GM19099 (cell line): ENCODE measurements around the gene RHOH.

Experiments
- POLR2A ChIP-seq: IDR thresholded peaks from 3 replicates; pipeline ENCODE4 v1.6.1; 2011; ENCODE audit warnings: low read depth; ENCODE audit not compliant: insufficient read length; ENCODE audit errors: extremely low read depth

Gene RHOH

DNA sequence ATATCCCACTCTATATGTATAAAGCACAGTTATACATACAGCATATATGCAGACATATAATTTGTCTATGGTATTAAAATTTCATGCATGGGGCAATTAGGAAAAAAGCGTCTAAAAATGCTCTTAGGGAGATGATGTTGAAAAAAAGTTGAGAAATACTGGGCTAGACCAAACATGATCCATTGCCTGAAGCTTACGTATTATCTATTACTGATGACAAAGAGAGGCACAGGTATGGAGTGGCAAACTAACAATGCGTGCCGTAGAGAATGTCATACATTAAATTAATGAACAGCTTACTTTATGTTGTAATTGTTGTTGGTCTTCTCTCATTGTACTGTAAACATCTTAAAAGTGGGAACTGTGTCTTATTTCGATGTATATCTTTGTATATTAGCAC lies 13.9 kb downstream of the RHOH start:
- TF ChIP-seq POLR2A: no peak

DNA sequence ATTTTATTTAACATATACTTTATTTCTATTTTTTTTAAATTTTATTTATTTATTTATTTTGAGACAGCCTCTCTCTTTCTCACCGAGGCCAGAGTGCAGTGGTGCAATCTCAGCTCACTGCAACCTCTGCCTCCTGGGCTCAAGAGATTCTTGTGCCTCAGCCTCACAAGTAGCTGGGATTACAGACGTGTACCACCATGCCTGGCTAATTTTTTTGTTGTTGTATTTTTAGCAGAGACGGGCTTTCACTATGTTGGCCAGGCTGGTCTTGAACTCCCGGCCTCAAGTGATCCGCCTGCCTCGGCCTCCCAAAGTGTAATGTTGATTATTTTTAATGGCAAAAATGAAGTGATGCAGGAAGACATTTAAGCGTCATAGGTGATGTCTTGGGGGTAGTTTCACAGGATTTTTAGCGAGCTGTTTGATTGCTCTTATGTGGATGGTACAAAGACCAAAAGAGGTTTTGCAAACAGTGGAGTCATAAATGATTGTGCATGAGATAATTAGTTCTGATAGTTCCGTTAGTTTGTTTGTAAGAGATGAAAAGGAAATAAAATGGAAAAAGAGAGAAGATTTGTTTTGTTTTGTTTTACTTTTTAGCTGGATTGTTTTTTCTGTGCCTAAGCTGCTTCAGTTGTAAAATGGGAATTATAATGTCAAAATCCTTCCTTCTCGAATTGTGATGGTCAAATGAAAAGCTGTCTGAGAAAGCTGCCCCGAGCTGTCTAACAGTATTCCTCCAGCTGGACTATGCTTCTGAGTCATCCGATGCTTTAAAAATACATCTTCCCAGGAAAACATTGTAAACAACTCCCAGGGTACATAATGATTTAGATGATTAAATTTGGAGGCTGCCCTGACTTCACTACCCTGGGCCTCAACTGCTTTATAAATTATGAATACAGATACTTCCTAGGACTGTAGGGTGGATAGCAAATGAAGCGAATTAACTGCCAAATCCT lies 14.7 kb downstream of the RHOH start:
- TF ChIP-seq POLR2A: no peak

DNA sequence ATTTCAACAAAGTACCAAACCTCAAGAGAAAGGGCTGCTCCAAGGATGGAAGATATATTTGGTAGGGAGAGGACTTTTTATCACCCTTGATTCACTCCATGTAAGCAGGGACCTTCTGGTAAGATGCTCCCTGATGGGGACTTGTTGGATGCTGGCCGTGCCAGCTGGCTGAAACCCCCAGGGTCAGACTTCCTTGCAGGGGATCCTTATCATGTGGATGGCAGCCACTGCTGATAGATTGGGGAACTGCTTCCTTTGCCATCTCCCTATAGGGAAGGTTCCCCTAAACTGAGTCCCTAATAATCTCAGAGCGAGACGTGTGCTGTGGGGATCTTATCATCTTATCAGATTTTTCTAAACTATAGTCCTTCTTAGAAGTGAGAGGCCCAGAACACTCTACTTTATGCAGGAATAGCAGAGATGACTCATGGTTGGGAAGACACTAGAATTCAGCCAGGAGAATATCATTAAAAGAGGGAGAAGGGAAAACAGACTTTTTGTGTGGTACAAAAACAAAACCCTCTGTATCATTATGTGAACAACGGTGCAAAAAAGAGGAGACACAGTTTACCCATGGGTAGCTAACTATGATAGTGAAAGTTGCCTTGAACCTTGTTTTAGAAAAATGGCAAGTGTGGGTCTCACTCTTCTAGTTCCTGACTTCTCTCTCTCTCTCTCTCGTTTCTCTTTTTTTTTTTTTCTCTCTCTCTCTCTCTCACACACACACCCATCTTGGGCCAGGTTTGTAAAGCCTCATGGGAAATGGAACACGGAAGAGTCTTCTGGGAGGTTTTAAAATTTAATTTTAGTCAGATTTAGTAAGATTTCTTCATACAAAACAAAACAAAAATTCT lies 16.1 kb downstream of the RHOH start:
- no peak for TF ChIP-seq POLR2A

DNA sequence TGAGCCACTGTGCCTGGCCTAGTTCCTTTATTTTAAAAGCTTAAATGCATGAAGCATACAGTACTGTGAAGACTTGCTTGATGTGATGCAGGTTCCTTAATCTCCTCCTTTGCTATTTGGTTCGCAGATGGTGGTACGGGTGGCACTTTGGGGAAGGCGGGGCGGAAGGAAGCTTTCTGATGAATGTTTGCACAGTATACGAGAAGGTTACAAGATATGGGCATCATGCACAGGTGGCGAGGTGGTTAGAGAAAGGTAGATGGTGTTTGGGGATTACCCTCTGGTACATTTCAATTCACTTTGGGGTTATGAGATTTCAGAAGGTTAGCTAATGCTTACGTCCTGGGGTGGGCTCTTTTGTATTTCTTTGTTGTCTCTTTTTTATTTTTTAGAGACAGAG lies 17.2 kb downstream of the RHOH start:
- TF ChIP-seq POLR2A: no peak

DNA sequence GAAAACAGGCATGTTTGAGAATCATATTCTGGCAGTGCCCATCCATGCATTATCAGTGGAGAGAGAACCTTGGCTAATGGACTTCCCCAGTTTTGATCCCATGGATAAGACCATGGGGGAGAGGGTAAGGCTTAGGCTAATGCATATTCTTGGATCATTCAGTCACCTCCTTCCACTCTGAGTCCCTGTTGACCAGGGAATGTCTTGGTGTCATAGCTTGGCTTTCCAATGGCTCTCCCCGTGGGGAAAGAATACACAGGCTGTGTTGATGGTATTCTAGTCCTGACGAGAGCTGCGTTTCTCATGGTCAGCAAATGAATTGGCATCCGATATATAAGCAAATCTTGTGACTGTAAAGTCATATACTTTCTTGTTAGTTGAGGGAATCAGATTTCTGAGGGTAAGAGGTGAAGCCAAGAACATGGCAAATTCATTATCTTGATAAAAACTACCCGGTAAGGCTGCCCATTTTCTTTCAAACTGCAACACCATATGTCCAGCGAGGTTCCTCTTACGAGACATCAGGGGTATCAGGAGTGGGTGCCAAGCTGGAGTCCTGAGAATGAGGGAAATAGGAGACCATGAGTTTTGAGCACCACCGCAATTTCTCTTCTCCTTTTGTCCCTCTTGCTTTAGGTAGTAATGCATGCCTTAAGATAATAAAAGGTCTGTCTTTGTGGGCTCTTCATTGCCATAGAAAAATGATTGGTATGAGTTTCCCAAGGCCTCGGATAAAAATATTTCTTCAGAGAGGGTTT lies 18.0 kb downstream of the RHOH start:
- no peak for TF ChIP-seq POLR2A

DNA sequence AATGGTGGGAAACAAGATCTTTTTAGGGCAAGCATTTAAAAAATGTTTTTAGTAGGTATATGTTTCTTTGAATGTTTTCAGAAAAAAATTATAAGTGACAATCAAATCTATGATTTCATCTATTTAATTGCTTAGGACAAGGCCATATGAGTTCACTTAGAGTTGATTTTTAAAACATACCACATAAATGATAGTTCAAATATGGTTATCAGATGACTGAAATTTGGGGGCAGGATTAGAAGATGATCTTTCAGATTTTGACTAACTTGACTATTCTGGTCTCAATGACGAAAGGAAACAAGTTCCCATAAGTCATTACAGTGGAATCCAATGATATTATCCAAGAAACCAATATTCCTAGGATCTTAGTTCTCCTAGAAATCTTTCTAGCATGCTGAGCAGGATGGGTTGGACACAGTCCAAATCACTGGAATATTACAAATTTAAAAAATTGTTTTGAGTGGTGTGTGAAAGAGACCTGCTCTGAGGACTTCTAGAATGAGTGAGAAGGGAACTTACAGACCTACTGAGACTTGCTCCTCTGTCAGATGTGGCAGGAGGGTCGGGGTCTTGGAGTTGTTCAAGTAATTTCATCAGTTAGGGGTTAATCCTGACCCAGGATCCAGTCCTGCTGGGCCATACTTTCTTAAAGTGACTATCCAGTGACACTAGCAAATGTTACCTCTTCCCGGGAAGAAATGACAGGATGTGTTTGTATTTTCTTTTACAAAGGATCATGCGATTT lies 20.0 kb downstream of the RHOH start:
- no peak for TF ChIP-seq POLR2A

DNA sequence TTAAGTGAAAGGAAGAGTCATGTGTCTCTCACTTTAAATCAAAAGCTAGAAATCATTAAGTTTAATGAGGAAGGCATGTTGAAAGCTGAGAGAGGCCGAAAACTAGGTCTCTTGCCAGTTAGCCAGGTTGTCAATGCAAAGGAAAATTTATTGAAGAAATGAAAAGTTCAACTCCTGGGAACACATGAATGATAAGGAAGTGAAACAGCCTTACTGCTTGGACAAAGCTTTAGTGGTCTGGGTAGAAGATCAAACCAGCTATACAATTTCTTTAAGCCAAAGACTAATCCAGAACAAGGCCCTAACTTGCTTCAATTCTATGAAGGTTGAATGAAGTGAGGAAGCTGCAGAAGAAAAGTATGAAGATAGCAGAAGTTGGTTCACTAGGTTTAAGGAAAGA lies 24.9 kb downstream of the RHOH start:
- TF ChIP-seq POLR2A: no peak

DNA sequence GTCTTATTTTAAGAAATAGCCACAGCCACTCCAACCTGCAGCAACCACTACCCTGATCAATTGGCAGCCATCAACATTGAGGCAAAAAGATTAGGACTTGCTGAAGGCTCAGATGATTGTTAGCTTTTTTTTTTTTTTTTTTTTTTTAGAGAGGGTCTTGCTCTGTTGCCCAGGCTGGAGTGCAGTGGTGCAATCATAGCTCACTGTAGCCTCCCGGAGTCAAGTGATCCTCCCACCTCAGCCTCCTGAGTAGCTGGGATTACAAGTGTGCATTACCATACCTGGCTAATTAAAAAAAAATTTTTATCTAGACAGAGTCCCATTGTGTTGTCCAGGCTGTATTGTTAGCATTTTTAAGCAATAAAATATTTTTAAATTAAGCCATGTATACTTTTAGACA lies 26.5 kb downstream of the RHOH start:
- no peak for TF ChIP-seq POLR2A

DNA sequence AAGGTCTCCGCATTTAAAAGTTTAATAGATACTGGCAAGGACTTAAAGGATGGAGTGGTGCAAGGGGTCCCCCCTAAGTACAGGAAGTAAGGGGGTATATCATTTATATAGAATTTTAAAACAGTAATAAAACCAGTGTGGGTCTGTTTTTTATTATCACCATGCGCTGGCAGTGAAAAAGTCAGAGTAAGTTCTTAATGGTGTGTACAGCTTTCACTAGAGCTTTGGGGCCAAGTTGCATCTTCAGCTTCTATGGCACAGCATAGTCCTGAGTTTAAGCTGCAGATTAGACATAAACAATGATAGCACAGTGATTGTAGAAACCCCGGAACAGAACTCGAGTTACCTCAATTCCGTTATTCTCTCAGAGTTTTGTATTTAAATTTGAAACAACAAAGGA lies 27.6 kb downstream of the RHOH start:
- TF ChIP-seq POLR2A: no peak

DNA sequence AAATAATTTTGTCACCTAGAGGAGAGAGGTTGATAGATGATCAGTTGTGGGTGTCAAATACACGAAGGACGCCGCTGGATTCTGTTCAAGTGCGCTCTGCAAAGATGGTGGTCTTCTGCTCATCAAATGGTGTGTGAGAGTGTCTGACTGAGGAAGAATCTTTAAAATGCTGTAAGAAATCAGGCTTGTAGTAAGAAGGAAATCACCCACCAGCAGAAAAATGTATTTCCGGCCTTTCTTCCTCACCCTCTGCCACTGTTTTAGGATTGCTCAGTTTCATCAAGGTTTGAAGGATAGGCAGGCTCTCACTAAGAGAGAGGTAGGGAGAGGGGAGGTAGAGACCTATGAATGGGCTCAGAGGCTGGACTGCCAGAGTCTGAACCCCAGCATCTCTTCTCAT lies 28.7 kb downstream of the RHOH start:
- no peak for TF ChIP-seq POLR2A

DNA sequence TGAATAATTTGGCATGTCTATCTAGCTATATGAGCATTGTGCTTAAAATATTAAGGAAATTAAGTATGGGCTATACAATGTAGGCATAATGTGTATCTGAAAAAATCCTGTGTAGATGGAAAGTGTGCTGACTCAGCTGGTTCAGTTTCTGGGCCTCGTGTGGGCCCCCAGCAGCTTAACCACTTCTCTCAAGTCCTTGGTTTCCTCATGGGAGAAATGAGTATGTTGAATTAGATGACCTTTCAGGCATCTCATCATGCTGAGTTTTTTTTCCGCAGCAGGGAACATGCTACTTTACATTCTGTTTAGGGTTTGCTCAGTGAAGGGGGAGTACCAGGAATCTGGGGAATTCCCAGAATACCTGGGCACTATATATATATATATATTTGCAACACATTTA lies 30.5 kb downstream of the RHOH start:
- no peak for TF ChIP-seq POLR2A

DNA sequence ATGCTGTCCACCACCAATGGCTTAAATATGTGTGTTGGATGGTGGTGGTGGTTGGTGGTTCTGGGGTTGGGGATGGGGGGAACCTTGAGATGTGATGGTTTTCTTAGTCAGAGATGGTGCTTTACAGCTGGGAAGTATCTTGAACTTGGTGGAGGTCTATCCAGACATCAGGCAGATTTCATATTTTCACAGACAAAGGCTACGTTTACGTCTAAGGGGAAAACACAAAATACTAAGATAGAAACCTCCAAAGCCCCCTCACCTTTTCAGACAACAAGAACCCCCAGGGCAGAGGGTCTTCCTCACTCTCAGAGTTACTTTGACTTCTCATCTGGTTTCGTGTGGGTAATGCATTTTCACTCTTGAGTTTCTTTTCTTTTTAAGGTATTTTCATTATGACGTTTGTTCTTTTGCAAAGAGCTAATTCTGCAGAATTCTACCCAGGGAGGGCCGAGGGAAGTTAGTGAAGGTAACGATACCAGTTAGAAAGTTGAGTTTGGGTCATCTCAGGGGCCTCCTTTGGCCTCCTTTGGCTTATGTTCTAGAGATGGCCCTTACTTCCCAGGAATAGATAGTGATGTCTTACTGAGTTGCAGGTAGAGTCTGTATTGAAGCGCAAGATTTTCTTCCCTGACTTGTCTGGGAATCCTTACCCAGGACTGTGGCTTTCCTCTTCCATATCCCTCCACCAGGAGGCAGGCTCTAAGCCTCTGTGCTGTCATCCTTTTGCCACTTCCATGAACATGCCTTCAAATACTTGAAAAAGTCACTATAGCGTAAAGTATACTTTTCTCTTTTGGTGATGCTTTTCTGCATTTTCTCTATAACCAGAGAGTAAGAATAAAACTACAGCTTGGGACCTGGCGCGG lies 31.9 kb downstream of the RHOH start:
- TF ChIP-seq POLR2A: no peak

DNA sequence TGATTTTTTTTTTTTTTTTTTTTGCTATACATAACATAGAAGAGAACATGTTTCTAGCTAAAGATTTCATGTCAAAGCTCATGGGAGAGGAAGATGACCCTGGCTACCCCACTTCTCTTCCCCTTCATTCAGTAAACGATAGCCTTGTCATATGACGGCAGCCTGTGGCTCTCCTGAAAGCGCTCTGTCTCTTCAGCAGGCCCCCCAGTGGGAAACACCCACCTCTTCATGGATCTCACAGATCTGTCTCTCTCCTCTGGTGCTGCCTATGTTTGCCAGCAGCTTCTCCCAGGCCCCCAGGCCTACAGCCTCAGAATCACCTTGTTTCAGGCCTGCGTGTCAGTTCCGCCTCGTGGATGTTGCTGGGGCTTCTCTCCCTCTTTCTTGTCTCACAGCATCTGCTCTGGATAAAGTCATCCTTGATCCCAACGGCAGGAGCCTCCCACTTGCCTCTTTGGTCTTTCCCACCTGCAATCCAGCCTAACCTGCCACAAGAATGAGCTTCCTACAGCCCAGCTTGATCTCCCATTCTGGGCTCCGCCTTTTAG lies 34.6 kb downstream of the RHOH start:
- TF ChIP-seq POLR2A: no peak
